HUES6 (cell line): ENCODE measurements around the gene NCAPH2.

ENCODE experiments used
- H3K27ac ChIP-seq: 2 replicates; pipeline ENCODE4 v1.7.0; 2013; ENCODE audit warnings: low read depth, mild to moderate bottlenecking, low read length, inconsistent platforms
- H3K27me3 ChIP-seq: 2 replicates; pipeline ENCODE4 v1.6.1; 2013; ENCODE audit warnings: low read length; ENCODE audit not compliant: control insufficient read depth, insufficient read depth
- H3K36me3 ChIP-seq: 2 replicates; pipeline ENCODE4 v1.6.1; 2013; ENCODE audit warnings: low read length; ENCODE audit not compliant: control insufficient read depth, insufficient read depth
- H3K4me1 ChIP-seq: 2 replicates; pipeline ENCODE4 v1.6.1; 2013; ENCODE audit warnings: low read length; ENCODE audit not compliant: control insufficient read depth, insufficient read depth
- H3K4me3 ChIP-seq: 2 replicates; pipeline ENCODE4 v1.5.1; 2013; ENCODE audit warnings: low read depth, low read length
- H3K9ac ChIP-seq: one replicate; pipeline ENCODE4 v1.6.1; 2013; ENCODE audit warnings: mild to moderate bottlenecking, low read length
- H3K9me3 ChIP-seq: 2 replicates; pipeline ENCODE4 v1.6.1; 2013; ENCODE audit warnings: low read depth, low read length; ENCODE audit not compliant: control insufficient read depth, insufficient read depth

NCAPH2 gene

DNA sequence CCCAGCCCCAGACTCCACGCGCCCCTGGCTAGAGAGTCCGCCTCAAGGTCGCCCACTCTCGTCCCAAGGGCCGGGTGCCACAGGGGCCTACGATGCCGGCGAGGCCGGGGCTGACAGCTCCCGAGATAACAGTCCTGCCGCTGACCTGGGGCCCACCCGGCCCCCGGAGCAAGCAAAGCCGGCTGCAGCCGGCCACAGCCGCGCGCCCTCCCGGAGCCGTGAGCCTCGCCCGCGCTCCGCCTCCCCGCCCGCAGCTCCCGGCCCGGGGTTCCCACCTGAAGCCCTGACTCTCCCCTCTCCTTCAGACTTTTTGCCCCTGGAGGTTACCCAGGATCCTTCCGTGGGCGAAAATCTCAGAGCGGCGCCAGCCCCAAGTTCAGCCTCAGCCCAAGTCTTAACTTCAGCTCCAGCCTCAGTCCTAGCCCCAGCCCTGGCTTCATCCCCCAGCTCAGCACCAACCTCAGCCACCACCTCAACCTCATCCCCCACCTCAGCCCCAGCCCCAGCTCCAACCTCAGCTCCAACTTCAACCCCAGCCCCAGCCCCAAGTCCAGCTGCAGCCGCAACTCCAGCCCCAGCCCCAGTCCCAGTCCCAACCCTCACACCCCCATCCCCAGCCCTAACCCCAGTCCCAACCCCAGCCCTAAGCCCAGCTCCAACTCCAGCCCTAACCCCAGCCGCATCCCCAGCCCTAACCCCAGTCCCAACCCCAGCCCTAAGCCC lies 39.4 kb downstream of the NCAPH2 start:
- Histone ChIP-seq H3K27ac (no peak overlapping the region), H3K27me3 (peaks cover 22% of the 10 kb centered on the region), H3K9ac (no peak overlapping the region), H3K4me3 (no peak overlapping the region), H3K36me3 (no peaks in the 10 kb centered on the region), H3K9me3 (no peaks in the 10 kb centered on the region), H3K4me1 (no peaks in the 10 kb centered on the region)

DNA sequence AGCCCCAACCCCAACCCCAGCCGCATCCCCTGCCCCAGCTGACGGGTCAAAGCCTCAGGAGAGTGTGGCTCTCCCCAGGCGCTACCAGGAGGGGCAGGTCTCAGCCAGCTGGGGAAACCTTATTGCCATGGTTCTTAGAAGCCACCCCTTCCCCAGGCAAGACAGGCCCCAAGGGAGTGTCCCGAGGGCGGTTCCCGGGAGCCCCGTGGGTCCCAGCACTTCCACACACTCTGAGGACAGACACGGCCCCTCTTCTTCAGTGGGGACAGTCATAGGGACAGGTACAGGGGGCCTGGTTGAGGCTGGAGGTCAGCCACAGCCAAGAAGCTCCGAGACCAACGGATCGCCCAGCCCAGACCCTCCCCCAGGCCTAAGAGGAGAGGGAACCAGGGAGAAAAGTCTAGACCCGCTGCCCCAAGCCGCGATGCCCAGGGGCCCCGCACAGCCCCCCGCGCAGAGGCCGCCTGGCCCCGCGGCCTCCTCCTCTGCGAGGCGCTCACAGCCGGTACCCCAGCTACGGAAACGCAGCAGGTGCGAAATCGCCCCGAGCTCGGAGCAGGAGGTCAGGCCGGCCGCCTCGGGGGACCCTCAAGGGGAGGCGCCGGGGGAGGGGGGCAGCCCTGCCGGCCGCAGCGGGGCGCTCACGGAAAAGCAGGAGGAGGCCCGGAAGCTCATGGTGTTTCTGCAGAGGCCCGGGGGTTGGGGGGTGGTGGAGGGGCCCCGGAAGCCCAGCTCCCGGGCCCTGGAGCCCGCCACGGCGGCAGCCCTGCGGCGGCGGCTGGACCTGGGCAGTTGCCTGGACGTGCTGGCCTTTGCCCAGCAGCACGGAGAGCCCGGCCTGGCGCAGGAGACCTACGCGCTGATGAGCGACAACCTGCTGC lies 40.3 kb downstream of the NCAPH2 start:
- Histone ChIP-seq H3K4me3 (no peak overlapping the region), H3K27ac (no peak overlapping the region), H3K9me3 (no peaks in the 10 kb centered on the region), H3K4me1 (no peaks in the 10 kb centered on the region), H3K9ac (no peak overlapping the region), H3K27me3 (peaks cover 22% of the 10 kb centered on the region), H3K36me3 (no peaks in the 10 kb centered on the region)

DNA sequence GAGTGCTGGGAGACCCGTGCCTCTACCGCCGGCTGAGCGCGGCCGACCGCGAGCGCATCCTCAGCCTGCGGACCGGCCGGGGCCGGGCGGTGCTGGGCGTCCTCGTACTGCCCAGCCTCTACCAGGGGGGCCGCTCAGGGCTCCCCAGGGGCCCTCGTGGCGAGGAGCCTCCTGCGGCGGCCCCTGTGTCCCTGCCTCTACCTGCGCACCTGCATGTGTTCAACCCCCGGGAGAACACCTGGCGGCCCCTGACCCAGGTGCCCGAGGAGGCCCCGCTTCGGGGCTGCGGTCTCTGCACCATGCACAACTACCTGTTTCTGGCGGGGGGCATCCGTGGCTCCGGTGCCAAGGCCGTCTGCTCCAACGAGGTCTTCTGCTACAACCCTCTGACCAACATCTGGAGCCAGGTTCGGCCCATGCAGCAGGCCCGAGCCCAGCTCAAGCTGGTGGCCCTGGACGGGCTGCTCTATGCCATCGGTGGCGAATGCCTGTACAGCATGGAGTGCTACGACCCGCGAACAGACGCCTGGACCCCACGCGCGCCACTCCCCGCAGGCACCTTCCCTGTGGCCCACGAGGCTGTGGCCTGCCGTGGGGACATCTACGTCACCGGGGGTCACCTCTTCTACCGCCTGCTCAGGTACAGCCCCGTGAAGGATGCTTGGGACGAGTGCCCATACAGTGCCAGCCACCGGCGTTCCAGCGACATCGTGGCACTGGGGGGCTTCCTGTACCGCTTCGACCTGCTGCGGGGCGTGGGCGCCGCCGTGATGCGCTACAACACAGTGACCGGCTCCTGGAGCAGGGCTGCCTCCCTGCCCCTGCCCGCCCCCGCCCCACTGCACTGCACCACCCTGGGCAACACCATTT lies 41.1 kb downstream of the NCAPH2 start:
- Histone ChIP-seq H3K9me3 (no peaks in the 10 kb centered on the region), H3K9ac (no peak overlapping the region), H3K36me3 (no peaks in the 10 kb centered on the region), H3K4me1 (no peaks in the 10 kb centered on the region), H3K27me3 (peaks cover 22% of the 10 kb centered on the region), H3K27ac (no peak overlapping the region), H3K4me3 (no peak overlapping the region)

DNA sequence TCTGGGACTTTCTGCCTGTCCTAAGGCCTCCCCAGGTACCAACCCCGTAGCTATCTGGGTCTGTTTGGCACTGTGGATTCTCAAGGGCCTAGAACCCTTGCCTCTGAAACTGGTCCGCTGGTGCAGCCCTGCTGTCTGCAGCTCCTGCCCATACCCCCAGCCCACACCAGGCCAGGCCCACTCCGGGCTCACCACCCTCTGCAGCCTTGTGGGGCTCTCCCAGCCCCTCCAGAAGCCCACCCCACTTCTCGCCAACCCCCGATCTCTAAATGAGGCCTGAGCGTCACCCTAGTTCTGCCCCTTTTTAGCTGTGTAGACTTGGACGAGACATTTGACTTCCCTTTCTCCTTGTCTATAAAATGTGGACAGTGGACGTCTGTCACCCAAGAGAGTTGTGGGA lies 42.4 kb downstream of the NCAPH2 start:
- no peak overlapping the region for H3K27ac ChIP-seq
- H3K4me1 ChIP-seq, result no peaks in the 10 kb centered on the region
- H3K27me3 ChIP-seq, result peaks cover 10% of the 10 kb centered on the region
- no peaks in the 10 kb centered on the region for H3K36me3 ChIP-seq
- no peak overlapping the region for H3K4me3 ChIP-seq
- H3K9me3 ChIP-seq, result no peaks in the 10 kb centered on the region
- no peak overlapping the region for H3K9ac ChIP-seq

DNA sequence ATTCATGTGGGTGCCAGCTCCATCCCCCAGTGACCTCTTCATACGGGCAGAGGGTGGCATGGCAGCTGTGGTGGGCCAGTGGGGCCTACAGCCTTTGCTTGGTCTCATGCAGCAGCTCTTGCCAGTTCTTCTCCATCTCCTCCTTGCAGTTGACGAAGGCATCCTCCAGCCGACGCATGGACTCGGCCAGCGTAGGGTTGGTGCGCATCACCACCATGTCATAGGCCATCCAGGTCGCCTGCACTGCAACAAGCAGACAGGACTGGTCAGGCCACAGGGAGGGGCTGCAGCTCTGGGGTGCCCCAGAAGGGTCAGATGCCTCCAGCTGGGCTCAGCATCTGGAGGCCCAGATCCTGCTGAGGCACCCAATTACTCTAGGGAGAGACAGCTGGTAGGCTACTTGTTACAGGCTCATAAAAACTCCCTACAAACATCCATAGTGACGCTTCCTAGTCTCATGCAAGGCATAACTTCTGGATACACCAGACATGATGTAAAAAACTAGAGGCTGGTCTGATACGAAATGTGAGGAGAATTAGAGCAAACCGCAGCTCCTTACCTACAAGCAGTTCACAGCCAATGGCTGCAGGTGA lies 43.2 kb downstream of the NCAPH2 start:
- H3K4me3 ChIP-seq, result no peak overlapping the region
- peaks cover 1% of the 10 kb centered on the region for H3K27me3 ChIP-seq
- no peaks in the 10 kb centered on the region for H3K36me3 ChIP-seq
- no peak overlapping the region for H3K27ac ChIP-seq
- no peaks in the 10 kb centered on the region for H3K9me3 ChIP-seq
- no peaks in the 10 kb centered on the region for H3K4me1 ChIP-seq
- no peak overlapping the region for H3K9ac ChIP-seq

DNA sequence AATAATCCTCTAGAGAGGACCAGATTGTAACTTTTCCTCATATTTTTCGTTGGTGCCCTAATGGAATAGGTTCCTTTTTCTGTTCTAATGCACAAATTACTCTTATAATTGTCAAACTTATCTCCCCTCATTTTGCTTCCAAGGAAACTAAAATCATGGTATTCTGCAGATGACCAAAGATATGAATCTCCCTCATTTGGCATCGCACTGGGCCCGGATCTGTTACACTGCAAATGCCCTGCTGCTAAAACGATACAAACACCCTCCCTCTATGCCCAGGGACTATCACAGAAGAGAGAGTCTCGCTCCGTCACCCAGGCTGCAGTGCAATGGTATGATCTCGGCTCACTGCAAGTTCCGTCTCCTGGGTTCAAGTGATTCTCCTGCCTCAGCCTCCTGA lies 45.3 kb downstream of the NCAPH2 start:
- no peaks in the 10 kb centered on the region for H3K27me3 ChIP-seq
- H3K4me1 ChIP-seq, result no peaks in the 10 kb centered on the region
- H3K4me3 ChIP-seq, result no peak overlapping the region
- H3K36me3 ChIP-seq, result no peaks in the 10 kb centered on the region
- H3K27ac ChIP-seq, result no peak overlapping the region
- no peak overlapping the region for H3K9ac ChIP-seq
- no peaks in the 10 kb centered on the region for H3K9me3 ChIP-seq

DNA sequence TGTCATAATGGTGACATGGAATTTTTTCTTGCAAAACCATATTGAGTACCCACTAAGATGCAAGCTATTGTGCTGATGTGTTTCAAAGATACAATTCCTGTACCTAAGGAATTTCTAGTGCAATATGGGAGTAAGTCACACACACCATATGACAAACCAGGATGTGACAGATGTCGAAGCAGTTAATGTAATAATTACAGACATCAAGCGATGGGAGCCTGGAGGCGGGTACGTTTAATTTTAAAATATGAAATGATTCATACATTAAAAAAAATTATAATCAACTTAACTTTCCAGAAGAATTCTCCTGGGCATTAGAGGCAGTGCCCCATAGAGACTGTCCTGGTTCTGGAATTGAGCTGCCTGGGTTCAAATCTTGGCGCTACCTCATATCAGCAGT lies 48.7 kb downstream of the NCAPH2 start:
- Histone ChIP-seq H3K4me1 (no peaks in the 10 kb centered on the region), H3K27ac (no peak overlapping the region), H3K9ac (no peak overlapping the region), H3K4me3 (no peak overlapping the region), H3K36me3 (no peaks in the 10 kb centered on the region), H3K9me3 (no peaks in the 10 kb centered on the region), H3K27me3 (peaks cover 10% of the 10 kb centered on the region; the same call in 1 of the 2 replicates)

DNA sequence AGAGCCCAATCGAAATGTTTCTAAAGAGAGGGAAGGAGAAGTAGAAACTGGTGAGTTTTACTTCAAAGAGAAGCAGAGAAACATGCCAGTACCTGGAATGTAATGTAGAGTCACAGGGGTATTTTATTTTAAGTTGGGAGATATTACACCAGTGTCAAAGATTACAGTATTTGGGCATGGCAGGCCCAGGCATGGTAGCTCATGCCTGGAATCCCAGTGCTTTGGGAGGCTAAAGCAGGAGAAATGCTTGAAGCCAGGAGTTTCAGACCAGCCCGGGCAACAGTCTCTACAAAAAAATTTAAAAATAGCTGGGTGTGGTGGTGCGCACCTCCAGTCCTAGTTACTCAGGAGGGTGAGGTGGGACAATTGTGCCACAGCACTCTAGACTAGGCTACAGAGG lies 52.0 kb downstream of the NCAPH2 start:
- H3K36me3 ChIP-seq, result no peaks in the 10 kb centered on the region
- H3K9ac ChIP-seq, result no peak overlapping the region
- no peak overlapping the region for H3K27ac ChIP-seq
- H3K4me1 ChIP-seq, result no peaks in the 10 kb centered on the region
- no peaks in the 10 kb centered on the region for H3K9me3 ChIP-seq
- H3K27me3 ChIP-seq, result peaks cover 30% of the 10 kb centered on the region
- H3K4me3 ChIP-seq, result no peak overlapping the region

DNA sequence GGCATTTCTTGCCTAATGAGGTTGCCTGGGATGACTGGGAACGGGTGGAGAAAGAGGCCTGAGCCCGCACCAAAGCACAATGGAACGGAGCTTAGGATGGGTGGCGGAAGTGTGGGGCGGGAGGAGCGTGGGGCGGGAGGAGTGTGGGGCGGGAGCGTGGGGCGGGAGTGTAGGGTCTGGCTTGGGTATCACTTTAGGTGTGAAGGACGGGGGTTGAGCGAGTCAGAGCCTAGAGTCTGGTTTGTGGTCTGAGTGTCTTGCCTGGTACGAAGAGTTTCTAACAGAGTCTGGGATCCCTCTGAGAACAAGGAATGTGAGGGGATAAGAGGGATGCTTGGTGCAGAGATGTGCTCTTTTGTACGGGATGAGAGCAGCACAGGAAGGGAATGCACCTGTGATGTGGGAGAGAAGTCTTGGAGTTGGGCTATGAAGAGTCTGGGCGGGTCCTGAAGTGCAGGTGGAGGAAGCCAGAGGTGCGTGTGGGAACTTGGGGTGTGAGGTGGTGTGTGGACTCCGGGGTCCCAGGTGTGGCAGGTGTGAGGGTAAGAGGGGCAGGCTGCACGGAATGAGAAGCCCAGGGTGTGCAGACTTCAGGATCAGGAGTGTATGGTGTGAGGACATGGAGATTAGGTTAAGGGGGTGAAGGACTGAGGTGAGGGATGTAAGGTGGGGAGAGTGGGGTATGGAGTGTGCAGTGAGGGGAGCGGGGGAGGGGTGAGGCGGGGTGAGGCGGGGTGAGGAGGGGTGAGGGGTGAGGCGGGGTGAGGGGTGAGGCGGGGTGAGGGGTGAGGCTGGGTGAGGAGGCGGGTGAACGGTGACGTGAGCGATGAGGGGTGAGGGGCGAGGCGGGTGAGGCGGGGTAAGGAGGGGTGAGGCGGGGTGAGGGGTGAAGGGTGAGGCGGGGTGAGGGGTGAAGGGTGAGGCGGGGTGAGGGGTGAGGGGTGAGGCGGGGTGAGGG lies 53.7 kb downstream of the NCAPH2 start:
- Histone ChIP-seq H3K4me1 (no peaks in the 10 kb centered on the region), H3K27me3 (peaks cover 35% of the 10 kb centered on the region), H3K4me3 (no peak overlapping the region), H3K9me3 (no peaks in the 10 kb centered on the region), H3K9ac (no peak overlapping the region), H3K36me3 (no peaks in the 10 kb centered on the region), H3K27ac (no peak overlapping the region)
